Common myeloid progenitor, CD34-positive (primary cell): ENCODE results near the gene DND1.

Source experiments
- CTCF ChIA-PET: fragments of 350-600 bp; sonication (Branson Sonifier 250); formaldehyde crosslinking; loops from one replicate; lab custom pipeline; 2021; ENCODE audit warnings: antibody characterized with exemption; lab: Charles Lee
- POLR2A ChIA-PET: fragments of 350-600 bp; sonication (Branson Sonifier 250); formaldehyde crosslinking; loops from one replicate; lab custom pipeline; 2021; ENCODE audit warnings: antibody characterized with exemption; lab: Charles Lee
- DNase-seq, 3 donors: peaks; one replicate each; pipeline versions ENCODE4 v3.0.0 to v3.0.0-alpha.2; 2013
- H3K27ac ChIP-seq, 2 experiments: 1 replicate in 1 of 2; 2 replicates in 1 of 2; pipeline ENCODE4 v1.7.0; 2013; ENCODE audit warnings: inconsistent platforms in 2 of 2, low read length in 2 of 2, mild to moderate bottlenecking in 2 of 2, low read depth in 1 of 2, moderate library complexity in 1 of 2; ENCODE audit not compliant: severe bottlenecking in 2 of 2, insufficient read depth in 1 of 2, poor library complexity in 1 of 2
- H3K27me3 ChIP-seq, 5 experiments: replicated peaks in 2 of 5; 1 replicate in 3 of 5; 2 replicates in 2 of 5; pipeline versions ENCODE4 v1.6.1 to v1.7.0; 2013; ENCODE audit warnings: low read length in 4 of 5, mild to moderate bottlenecking in 2 of 5, moderate library complexity in 2 of 5, inconsistent platforms in 1 of 5; ENCODE audit not compliant: insufficient read depth in 5 of 5, control insufficient read depth in 4 of 5
- H3K36me3 ChIP-seq, 4 experiments: 1 replicate in 2 of 4; 2 replicates in 2 of 4; pipeline versions ENCODE4 v1.6.1 to v1.7.0; 2013; ENCODE audit warnings: low read length in 3 of 4, control low read depth in 1 of 4, mild to moderate bottlenecking in 1 of 4; ENCODE audit not compliant: control insufficient read depth in 4 of 4, insufficient read depth in 4 of 4
- H3K4me1 ChIP-seq, 4 experiments: 1 replicate in 3 of 4; 2 replicates in 1 of 4; pipeline versions ENCODE4 v1.6.1 to v1.7.1; 2013; ENCODE audit warnings: low read length in 3 of 4, mild to moderate bottlenecking in 3 of 4, control low read depth in 1 of 4, inconsistent platforms in 1 of 4, moderate library complexity in 1 of 4; ENCODE audit not compliant: control insufficient read depth in 4 of 4, insufficient read depth in 4 of 4; ENCODE audit errors: control extremely low read depth in 1 of 4
- H3K4me3 ChIP-seq, 7 experiments: 1 replicate in 4 of 7; 2 replicates in 3 of 7; pipeline versions ENCODE4 v1.5.1 to v1.7.0; 2013; ENCODE audit warnings: mild to moderate bottlenecking in 7 of 7, low read length in 6 of 7, moderate library complexity in 6 of 7, inconsistent platforms in 2 of 7, low read depth in 2 of 7, control low read depth in 1 of 7; ENCODE audit not compliant: insufficient read depth in 4 of 7, control insufficient read depth in 1 of 7; ENCODE audit errors: extremely low read depth in 1 of 7
- H3K9me3 ChIP-seq, 5 experiments: 1 replicate in 4 of 5; 2 replicates in 1 of 5; pipeline versions ENCODE4 v1.6.1 to v1.7.1; 2013; ENCODE audit warnings: low read length in 4 of 5, mild to moderate bottlenecking in 2 of 5, inconsistent platforms in 1 of 5, low read depth in 1 of 5, moderate library complexity in 1 of 5; ENCODE audit not compliant: control insufficient read depth in 4 of 5, insufficient read depth in 2 of 5; ENCODE audit errors: control extremely low read depth in 1 of 5
- WGBS: methylation state at CpG from one replicate; pipeline ENCODE4 v1.1.5; 2013; ENCODE audit not compliant: insufficient coverage; 5-methylcytosine and 5-hydroxymethylcytosine counted together

The DND1 gene

DNA sequence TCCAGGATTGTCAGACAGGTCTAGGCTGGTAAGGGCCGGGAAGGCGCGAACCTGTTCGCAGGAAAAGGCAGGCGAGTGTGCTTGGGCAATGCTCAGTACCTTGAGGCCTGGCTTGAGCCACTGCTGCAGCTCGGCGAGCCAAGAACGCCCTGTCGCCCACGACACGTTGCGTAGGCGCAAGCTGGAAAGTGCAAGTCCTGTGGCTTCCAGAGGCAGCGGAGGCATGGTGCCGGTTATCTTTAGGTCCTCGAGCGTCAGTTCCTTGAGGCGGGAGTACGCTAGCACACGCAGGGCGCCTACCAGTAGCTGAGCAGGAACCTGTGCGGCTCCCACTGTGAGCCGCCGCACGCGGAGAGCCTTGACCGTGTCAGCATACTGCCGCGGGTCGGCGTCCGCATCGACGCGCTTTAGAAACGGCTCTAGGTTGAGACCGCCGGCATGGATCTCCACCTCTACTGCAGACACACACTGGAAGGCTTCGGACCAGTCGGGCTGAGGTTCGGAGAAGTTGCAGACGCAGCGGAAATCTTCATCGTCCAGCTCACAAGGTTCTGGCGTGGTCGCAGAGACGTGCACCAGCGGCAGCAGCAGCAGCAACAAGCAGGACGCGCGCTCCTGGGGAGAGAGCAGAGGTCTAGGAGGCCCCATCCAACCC is 40.9 kb downstream of the DND1 start:
- H3K27ac ChIP-seq = no peak overlapping the region
- peaks cover 0 to 11% (median 3%) of the 10 kb centered on the region in 5 experiments for H3K9me3 ChIP-seq
- under 1% methylated on average over 51 of the region's 51 CpGs for WGBS
- ChIA-PET POLR2A (interaction anchor here (0.7 kb wide), 1 partner anchor 10 kb away, joined by 3 read pairs; no protein-coding TSS in a partner anchor), CTCF (interaction anchor here (0.8 to 5.2 kb wide), 7 partner anchors 10 to 84 kb away, joined by 3 to 69 read pairs (median 4); partner anchors contain the start of genes EIF4EBP3, IK and NDUFA2)
- peak overlapping the region; percentile 27 to 74 (median 50) for H3K4me3 ChIP-seq
- DNase-seq = peak in 2 of 3 donors; percentile 59 to 71
- H3K36me3 ChIP-seq = no peaks in the 10 kb centered on the region
- peaks cover 0 to 22% (median 17%) of the 10 kb centered on the region in 4 experiments for H3K4me1 ChIP-seq
- peaks cover 0 to 46% (median 26%) of the 10 kb centered on the region in 5 experiments for H3K27me3 ChIP-seq

DNA sequence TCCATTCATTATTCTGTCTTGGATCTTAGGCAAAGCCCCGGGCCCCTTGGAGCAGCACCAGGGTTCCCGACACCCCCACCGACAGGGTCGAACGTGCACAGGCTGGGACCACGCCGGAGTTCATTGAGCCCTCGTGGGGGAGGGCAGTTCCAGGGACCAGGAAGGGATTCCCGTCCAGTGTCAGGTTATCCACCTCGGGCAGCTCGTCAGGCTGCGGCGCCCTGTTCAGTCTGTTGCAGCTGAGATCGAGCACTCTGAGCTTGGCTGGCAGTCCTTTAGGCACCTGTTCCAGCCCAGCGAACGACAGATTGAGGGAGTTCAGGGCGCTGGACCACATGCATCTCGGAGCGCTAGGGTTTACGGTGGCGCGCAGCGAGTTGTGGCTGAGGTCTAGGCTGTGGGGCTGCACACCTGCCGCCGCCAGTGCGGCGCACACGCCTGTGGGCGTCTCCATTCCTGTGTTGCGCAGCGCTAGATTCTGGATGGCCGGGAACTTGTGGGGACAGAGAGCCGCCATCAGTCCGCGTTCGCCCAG is 41.5 kb downstream of the DND1 start:
- peak overlapping the region; percentile 27 to 74 (median 50) for H3K4me3 ChIP-seq
- peaks cover 0 to 15% (median 5%) of the 10 kb centered on the region in 5 experiments for H3K9me3 ChIP-seq
- peaks cover 0 to 46% (median 26%) of the 10 kb centered on the region in 5 experiments for H3K27me3 ChIP-seq
- ChIA-PET POLR2A (interaction anchor here (0.7 kb wide), 1 partner anchor 11 kb away, joined by 3 read pairs; no protein-coding TSS in a partner anchor), CTCF (interaction anchor here (1.0 to 5.2 kb wide), 4 partner anchors 9 to 84 kb away, joined by 3 to 69 read pairs (median 6); partner anchors contain the start of genes EIF4EBP3, IK and NDUFA2)
- peaks cover 0 to 22% (median 17%) of the 10 kb centered on the region in 4 experiments for H3K4me1 ChIP-seq
- WGBS = 14% methylated on average over 36 of the region's 36 CpGs
- no peaks in the 10 kb centered on the region for H3K36me3 ChIP-seq
- no peak overlapping the region for H3K27ac ChIP-seq
- DNase-seq = peak in 2 of 3 donors; percentile 45 to 61

DNA sequence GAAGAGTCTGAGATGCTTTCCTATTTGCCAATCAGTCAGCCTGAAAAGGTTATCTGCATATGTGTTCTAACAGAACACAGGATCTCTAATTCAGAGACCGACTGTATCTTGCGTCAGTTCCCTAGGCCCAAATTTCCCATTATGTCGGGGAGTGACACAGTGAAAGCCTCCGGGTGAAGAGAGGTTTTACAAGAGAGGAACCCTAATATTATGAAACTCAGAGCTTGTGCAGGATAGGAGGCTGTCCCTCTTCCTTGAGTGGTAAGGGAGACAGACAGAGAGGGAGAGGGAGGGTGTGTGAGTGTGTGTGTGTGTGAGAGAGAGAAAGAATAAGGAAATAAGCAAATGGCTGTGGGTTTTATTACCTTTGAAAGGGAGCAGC is 42.3 kb downstream of the DND1 start:
- WGBS = 100% methylated on average over 4 of the region's 4 CpGs
- H3K9me3 ChIP-seq = peaks cover 0 to 16% (median 5%) of the 10 kb centered on the region in 5 experiments
- peaks cover 0 to 22% (median 17%) of the 10 kb centered on the region in 4 experiments for H3K4me1 ChIP-seq
- ChIA-PET CTCF (interaction anchor here (1.0 to 1.5 kb wide), 4 partner anchors 12 to 84 kb away, joined by 3 to 6 read pairs (median 4); partner anchors contain the start of gene EIF4EBP3), POLR2A (no interaction called here)
- H3K27me3 ChIP-seq = peaks cover 0 to 47% (median 29%) of the 10 kb centered on the region in 5 experiments
- no peak for DNase-seq
- no peak overlapping the region for H3K27ac ChIP-seq
- no peaks in the 10 kb centered on the region for H3K36me3 ChIP-seq
- H3K4me3 ChIP-seq = peak overlapping the region in 1 of 7 experiments; percentile 35

DNA sequence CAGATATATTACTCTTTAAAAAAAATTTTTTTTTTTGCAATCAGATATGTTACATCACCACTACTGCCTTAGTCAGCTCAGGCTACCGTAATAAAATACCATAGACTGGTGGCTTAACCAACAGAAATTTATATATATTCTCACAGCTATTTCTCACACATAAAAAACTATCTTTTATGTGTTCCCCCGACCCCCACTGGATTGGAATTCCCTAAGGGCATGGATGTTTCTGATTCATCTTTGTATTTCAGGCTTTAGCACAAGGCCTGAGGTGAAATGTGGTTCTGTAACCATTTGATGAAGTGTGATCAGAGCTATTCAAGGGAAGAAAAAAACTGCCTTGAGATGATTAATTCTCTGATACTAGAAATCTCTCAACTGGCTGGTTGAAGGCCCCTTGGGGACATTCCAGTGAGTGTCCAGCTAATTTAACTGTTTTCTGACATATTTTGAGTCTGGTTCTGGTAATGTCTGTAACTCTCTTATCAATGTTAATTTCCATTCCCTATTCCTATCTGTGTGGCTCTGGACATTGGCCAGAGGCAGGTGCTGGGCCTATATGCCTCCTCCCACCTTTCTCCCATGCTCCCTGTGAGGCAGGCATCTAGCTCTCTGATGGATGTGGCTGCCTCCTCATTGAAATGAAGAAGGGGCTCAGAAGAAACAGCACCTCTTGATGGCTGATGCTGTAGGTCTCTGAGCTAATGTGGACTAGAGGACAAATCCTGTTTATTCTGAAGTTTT is 42.9 kb downstream of the DND1 start:
- H3K4me1 ChIP-seq = peaks cover 0 to 22% (median 17%) of the 10 kb centered on the region in 4 experiments
- 86% methylated on average over 2 of the region's 2 CpGs for WGBS
- H3K27ac ChIP-seq = no peak overlapping the region
- H3K4me3 ChIP-seq = peak overlapping the region in 1 of 7 experiments; percentile 13
- H3K9me3 ChIP-seq = peaks cover 0 to 16% (median 5%) of the 10 kb centered on the region in 5 experiments
- ChIA-PET POLR2A (no interaction called here), CTCF (interaction anchor here (0.8 to 1.5 kb wide), 7 partner anchors 11 to 83 kb away, joined by 3 to 6 read pairs (median 3); partner anchors contain the start of gene EIF4EBP3)
- no peaks in the 10 kb centered on the region for H3K36me3 ChIP-seq
- no peak for DNase-seq
- H3K27me3 ChIP-seq = peaks cover 0 to 51% (median 30%) of the 10 kb centered on the region in 5 experiments

DNA sequence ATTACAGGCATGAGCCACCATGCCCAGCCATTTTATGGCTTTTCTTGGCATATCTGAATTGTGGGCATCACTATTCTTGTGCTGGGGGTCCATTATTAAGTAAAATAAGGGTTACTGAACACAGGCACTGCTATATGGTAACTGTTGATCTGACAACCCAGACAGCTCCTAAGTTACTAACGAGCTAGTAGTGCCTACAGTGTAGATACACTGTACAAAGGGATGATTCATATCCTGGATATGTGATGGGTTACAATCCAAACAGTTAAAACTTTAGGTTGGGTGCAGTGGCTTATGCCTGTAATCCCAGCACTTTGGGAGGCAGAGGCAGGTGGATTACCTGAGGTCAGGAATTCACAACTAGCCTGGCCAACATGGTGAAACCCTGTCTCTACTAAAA is 44.7 kb downstream of the DND1 start:
- CTCF ChIA-PET = no interaction called here

DNA sequence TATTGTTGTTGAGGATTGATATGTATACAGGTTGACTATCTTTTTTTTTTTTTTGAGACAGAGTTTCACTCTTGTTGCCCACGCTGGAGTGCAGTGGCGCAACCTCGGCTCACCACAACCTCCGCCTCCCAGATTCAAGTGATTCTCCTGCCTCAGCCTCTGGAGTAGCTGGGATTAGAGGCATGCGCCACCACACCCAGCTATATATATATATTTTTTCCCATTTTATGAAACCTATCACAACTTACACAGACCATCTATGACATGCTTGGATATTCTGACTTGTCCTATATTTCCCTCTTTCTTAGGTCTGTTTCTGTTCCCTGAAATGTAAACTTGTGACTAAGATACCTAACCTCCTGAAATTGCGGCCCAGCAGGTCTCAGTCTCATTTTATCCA is 45.4 kb downstream of the DND1 start:
- ChIA-PET CTCF (interaction anchor here (1.8 kb wide), 1 partner anchor 80 kb away, joined by 4 read pairs; the partner anchor contains the start of gene EIF4EBP3), POLR2A (no interaction called here)
- H3K4me3 ChIP-seq = no peak overlapping the region
- peaks cover 0 to 16% (median 5%) of the 10 kb centered on the region in 5 experiments for H3K9me3 ChIP-seq
- peaks cover 0 to 40% (median 24%) of the 10 kb centered on the region in 5 experiments for H3K27me3 ChIP-seq
- no peak overlapping the region for H3K27ac ChIP-seq
- no peak for DNase-seq
- H3K4me1 ChIP-seq = peaks cover 0 to 15% (median 14%) of the 10 kb centered on the region in 4 experiments
- H3K36me3 ChIP-seq = no peaks in the 10 kb centered on the region
- 96% methylated on average over 4 of the region's 6 CpGs for WGBS

More for the DNA sequence above, 44.7 kb downstream of the DND1 start:
- 89% methylated on average over 1 of the region's 1 CpG for WGBS
- POLR2A ChIA-PET = no interaction called here
- Histone ChIP-seq H3K9me3 (peaks cover 0 to 16% (median 5%) of the 10 kb centered on the region in 5 experiments), H3K36me3 (no peaks in the 10 kb centered on the region), H3K4me1 (peaks cover 0 to 22% (median 17%) of the 10 kb centered on the region in 4 experiments), H3K27ac (no peak overlapping the region), H3K4me3 (no peak overlapping the region), H3K27me3 (peaks cover 0 to 47% (median 30%) of the 10 kb centered on the region in 5 experiments)
- no peak for DNase-seq
